PC-3 (cell line): Measurements from ENCODE around the gene FMNL2. TPM values are rescaled to one million over a fixed set of nuclear protein-coding genes. Genes with fewer than 3 reads are reported as not detected.

Experiments used
- ATAC-seq: fragments of 200-7000 bp; cut with Tn5 transposase; 2 replicates; pipeline ENCODE4 v1.9.1; 2020; ENCODE audit warnings: mild to moderate bottlenecking, moderate library complexity
- BruUV-seq: library from RNA; stranded (reverse); fragments of 400-500 nt; replicated peaks from 2 replicates; lab custom pipeline; 2021; lab: Mats Ljungman, UMichigan
- CTCF ChIA-PET: fragments of 300-600 bp; sonication (Branson Sonifier 250); formaldehyde crosslinking; loops from one replicate; lab custom pipeline; 2022; ENCODE audit warnings: antibody characterized with exemption; lab: Charles Lee
- POLR2A ChIA-PET: fragments of 300-600 bp; sonication (Branson Sonifier 250); formaldehyde crosslinking; loops from one replicate; lab custom pipeline; 2022; ENCODE audit warnings: antibody characterized with exemption; ENCODE audit not compliant: unreplicated experiment; lab: Charles Lee
- DNase-seq: peaks from one replicate; pipeline ENCODE4 v3.0.0-alpha.2; 2015
- H2AFZ ChIP-seq: fragments of 300-600 bp; sonication (generic); 2 replicates; pipeline ENCODE4 v1.6.0; 2016; ENCODE audit warnings: antibody characterized with exemption, low read length
- H3F3A ChIP-seq: fragments of 300-600 bp; sonication (generic); one replicate; pipeline ENCODE4 v1.6.0; 2017; ENCODE audit warnings: antibody characterized with exemption, low read length, control low read depth, mild to moderate bottlenecking; ENCODE audit not compliant: unreplicated experiment
- H3K27ac ChIP-seq: fragments of 300-600 bp; sonication (generic); 2 replicates; pipeline ENCODE4 v1.5.1; 2016; ENCODE audit warnings: mild to moderate bottlenecking, low read length
- H3K27me3 ChIP-seq: fragments of 300-600 bp; sonication (generic); 2 replicates; pipeline ENCODE4 v1.6.1; 2016; ENCODE audit warnings: low read length, mixed read lengths
- H3K36me3 ChIP-seq: fragments of 300-600 bp; sonication (generic); 2 replicates; pipeline ENCODE4 v1.6.1; 2016; ENCODE audit warnings: low read depth, mixed run types, low read length, mixed read lengths
- H3K4me1 ChIP-seq: fragments of 300-600 bp; sonication (generic); 2 replicates; pipeline ENCODE4 v1.5.1; 2016; ENCODE audit warnings: low read length; ENCODE audit not compliant: insufficient read depth
- H3K4me2 ChIP-seq: fragments of 300-600 bp; sonication (generic); 2 replicates; pipeline ENCODE4 v1.6.0; 2016; ENCODE audit warnings: low read length
- H3K4me3 ChIP-seq: fragments of 300-600 bp; sonication (generic); 2 replicates; pipeline ENCODE4 v1.5.1; 2016; ENCODE audit warnings: mild to moderate bottlenecking, low read length, mixed read lengths
- H3K79me2 ChIP-seq: fragments of 300-600 bp; sonication (generic); 2 replicates; pipeline ENCODE4 v1.6.1; 2017; ENCODE audit warnings: low read length, mixed read lengths
- H3K9ac ChIP-seq: fragments of 300-600 bp; sonication (generic); 2 replicates; pipeline ENCODE4 v1.6.0; 2016; ENCODE audit warnings: mild to moderate bottlenecking, low read length
- H3K9me2 ChIP-seq: fragments of 300-600 bp; sonication (generic); replicated peaks from 2 replicates; pipeline ENCODE4 v1.6.1; 2016; ENCODE audit warnings: mixed run types, low read length, mixed read lengths
- H3K9me3 ChIP-seq: fragments of 300-600 bp; sonication (generic); 2 replicates; pipeline ENCODE4 v1.6.1; 2016; ENCODE audit warnings: low read length, mixed read lengths
- H4K20me1 ChIP-seq: fragments of 300-600 bp; sonication (generic); 2 replicates; pipeline ENCODE4 v1.6.1; 2016; ENCODE audit warnings: low read length, mixed read lengths
- EZH2 ChIP-seq: fragments of 300-600 bp; sonication (generic); IDR thresholded peaks from one replicate; pipeline ENCODE4 v1.6.1; 2017; ENCODE audit warnings: antibody characterized with exemption, mild to moderate bottlenecking, low read length; ENCODE audit not compliant: unreplicated experiment
- EZH2phosphoT487 ChIP-seq: fragments of 300-600 bp; sonication (generic); IDR thresholded peaks from 2 replicates; pipeline ENCODE4 v1.6.1; 2018; ENCODE audit warnings: mild to moderate bottlenecking, antibody characterized with exemption, low read length, borderline replicate concordance
- intact Hi-C: fragments of 100-400 bp; cut with micrococcal nuclease; formaldehyde crosslinking; loops from 2 replicates; pipeline ENCODE4 v1.9.0; 2023
- total RNA-seq: library from RNA; depleted of rRNA; stranded (reverse); fragments of >200 nt; gene quantifications from 2 replicates; pipeline ENCODE4 v1.2.3, GENCODE V29; 2014
- TF ChIP-seq, protein P1 (sequence below): fragments of 300-600 bp; sonication (generic); conservative IDR thresholded peaks from 2 replicates; pipeline ENCODE4 v1.5.1; 2017; ENCODE audit warnings: antibody characterized with exemption, low read depth, mild to moderate bottlenecking, low read length

The FMNL2 gene
- total RNA-seq, 1 experiment from 2014 or later = 15.8 TPM

GRCh38 chr2:152462779-152463178 lies 127.8 kb downstream of the FMNL2 start:
- intact Hi-C loops = no loop called here
- Histone ChIP-seq H3K27me3 (no peaks in the 10 kb centered on the region), H3K4me1 (peaks cover 16% of the 10 kb centered on the region), H3K9me3 (no peaks in the 10 kb centered on the region), H3K9ac (no peak overlapping the region), H3K9me2 (no peaks in the 10 kb centered on the region), H4K20me1 (no peaks in the 10 kb centered on the region), H3K79me2 (peaks cover 17% of the 10 kb centered on the region; the same call in 1 of the 2 replicates), H3F3A (no peaks in the 10 kb centered on the region), H3K27ac (no peak overlapping the region), H3K4me3 (no peak overlapping the region), H2AFZ (no peak overlapping the region), H3K4me2 (no peak overlapping the region), H3K36me3 (no peaks in the 10 kb centered on the region)
- DNase-seq (no peak), ATAC-seq (no peak)
- TF ChIP-seq, protein P1, sequence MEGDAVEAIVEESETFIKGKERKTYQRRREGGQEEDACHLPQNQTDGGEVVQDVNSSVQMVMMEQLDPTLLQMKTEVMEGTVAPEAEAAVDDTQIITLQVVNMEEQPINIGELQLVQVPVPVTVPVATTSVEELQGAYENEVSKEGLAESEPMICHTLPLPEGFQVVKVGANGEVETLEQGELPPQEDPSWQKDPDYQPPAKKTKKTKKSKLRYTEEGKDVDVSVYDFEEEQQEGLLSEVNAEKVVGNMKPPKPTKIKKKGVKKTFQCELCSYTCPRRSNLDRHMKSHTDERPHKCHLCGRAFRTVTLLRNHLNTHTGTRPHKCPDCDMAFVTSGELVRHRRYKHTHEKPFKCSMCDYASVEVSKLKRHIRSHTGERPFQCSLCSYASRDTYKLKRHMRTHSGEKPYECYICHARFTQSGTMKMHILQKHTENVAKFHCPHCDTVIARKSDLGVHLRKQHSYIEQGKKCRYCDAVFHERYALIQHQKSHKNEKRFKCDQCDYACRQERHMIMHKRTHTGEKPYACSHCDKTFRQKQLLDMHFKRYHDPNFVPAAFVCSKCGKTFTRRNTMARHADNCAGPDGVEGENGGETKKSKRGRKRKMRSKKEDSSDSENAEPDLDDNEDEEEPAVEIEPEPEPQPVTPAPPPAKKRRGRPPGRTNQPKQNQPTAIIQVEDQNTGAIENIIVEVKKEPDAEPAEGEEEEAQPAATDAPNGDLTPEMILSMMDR = no peak
- TF ChIP-seq EZH2phosphoT487 (no peak), EZH2 (no peak)
- ChIA-PET CTCF (no interaction called here), POLR2A (no interaction called here)
- no TSS peak for BruUV-seq

DNA sequence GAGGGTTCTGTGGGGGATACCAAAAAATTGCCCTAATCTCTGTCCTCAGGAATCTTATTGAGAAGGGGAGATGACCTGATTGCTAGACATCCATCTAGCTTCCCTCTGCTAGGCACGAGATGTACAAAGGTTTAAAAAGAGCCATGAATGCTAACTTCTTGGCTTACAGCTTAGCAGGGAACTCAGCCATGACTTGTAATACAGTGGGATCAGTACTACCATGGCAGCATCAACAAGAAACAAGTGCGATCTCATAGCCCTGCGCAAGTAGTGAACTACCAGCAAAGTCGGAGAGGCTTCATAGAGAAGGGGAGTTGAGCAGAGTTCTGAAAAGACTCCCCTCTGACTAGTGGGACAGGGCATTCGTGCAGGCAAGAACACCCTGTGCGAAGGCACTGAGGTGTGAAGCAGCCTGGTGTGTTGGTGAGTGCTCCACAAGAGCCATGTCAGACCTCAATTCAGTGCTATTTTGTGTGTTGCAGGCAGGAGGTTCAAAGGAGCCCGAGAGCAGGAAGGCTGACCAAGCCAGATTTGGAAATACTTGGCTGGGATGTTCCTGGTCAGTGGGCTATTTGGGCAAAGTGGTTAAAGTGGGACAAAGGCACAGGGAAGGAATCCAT lies 130.0 kb downstream of the FMNL2 start:
- Histone ChIP-seq H3K27ac (no peak overlapping the region), H3K9ac (no peak overlapping the region), H3F3A (no peaks in the 10 kb centered on the region), H3K36me3 (no peaks in the 10 kb centered on the region), H3K79me2 (peaks cover 31% of the 10 kb centered on the region), H2AFZ (no peak overlapping the region), H3K4me1 (peaks cover 29% of the 10 kb centered on the region), H3K9me2 (no peaks in the 10 kb centered on the region), H3K9me3 (no peaks in the 10 kb centered on the region), H3K27me3 (no peaks in the 10 kb centered on the region), H3K4me2 (no peak overlapping the region), H4K20me1 (no peaks in the 10 kb centered on the region), H3K4me3 (no peak overlapping the region)
- ChIA-PET POLR2A (no interaction called here), CTCF (no interaction called here)
- intact Hi-C loops = no loop called here
- no TSS peak for BruUV-seq
- no peak for ATAC-seq
- no peak for DNase-seq
- TF ChIP-seq EZH2 (no peak), EZH2phosphoT487 (no peak)
- TF ChIP-seq, protein P1 = no peak

DNA sequence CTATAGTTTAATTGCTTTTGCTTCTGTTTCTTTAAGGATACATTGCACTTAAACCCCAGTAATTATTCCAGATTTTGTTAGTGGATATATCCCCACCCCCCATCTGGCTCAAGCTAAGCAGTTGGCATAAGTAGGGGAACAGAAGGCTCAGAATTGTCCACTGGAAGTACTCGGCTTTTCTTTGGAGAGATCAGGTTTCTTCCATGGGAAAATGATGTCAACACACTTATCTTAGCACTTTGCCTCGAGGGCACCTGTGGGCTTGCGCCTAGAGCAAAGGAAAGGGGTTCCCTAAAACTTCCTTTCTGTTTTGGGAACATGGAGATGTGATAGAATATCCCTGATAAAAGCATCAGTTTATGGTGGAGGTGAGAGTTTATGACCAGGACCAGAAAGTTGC lies 130.6 kb downstream of the FMNL2 start:
- Histone ChIP-seq H3K27me3 (no peaks in the 10 kb centered on the region), H2AFZ (no peak overlapping the region), H3K79me2 (peaks cover 37% of the 10 kb centered on the region), H3K27ac (no peak overlapping the region), H3K4me1 (peaks cover 29% of the 10 kb centered on the region), H3K9ac (no peak overlapping the region), H3K36me3 (no peaks in the 10 kb centered on the region), H3K9me3 (no peaks in the 10 kb centered on the region), H3K4me2 (no peak overlapping the region), H3K9me2 (no peaks in the 10 kb centered on the region), H3K4me3 (no peak overlapping the region), H3F3A (no peaks in the 10 kb centered on the region), H4K20me1 (no peaks in the 10 kb centered on the region)
- BruUV-seq = no TSS peak
- POLR2A ChIA-PET = no interaction called here
- CTCF ChIA-PET = no interaction called here
- no peak for ATAC-seq
- TF ChIP-seq, protein P1 = no peak
- no peak for TF ChIP-seq EZH2phosphoT487
- no peak for TF ChIP-seq EZH2
- intact Hi-C loops = no loop called here
- DNase-seq = no peak
